NCI-H774 (cell line): ENCODE results near the gene PNPLA1.

ENCODE experiments used
- DNase-seq: peaks from one replicate; lab custom pipeline; 2025; lab: John Stamatoyannopoulos, UW

Gene PNPLA1

DNA sequence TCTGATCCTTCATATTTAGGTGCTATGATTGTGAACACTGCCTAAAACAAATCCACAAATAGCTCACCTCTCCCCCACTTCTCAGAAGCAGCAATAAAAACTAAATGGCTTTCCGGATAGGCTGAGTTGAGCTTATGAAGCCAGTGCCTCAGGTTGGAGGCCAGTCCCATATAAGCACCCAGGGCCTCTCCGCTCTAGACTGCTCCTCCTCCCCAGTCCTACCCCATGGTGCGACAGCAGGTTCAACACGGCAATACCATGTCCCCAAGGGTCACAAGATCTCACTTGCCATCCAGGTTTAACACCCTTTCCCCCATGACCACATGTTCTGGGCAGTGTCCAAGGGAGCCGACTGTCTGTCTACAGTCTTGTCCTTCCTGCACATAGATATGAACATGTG, 46.1 kb downstream of the PNPLA1 start:
- DNase-seq = no peak

DNA sequence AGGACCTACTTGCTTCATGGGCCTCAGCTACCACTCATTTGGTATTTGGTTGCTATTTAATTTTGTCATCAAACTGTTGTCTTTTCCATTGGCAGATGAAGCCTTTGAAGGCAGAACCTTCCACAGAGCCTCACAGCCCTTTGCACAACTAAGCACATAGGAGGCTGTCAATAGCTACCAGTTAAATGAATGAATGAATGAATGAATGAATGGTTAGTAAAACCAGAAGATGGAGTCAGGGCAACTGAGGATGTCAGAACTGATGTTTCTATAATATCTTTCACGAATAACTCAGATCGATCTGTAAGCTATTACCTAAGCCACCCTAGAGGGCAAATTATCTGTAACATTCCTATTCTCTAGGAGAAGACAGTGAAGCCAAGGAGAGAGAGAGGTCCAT, 47.8 kb downstream of the PNPLA1 start:
- no peak for DNase-seq

DNA sequence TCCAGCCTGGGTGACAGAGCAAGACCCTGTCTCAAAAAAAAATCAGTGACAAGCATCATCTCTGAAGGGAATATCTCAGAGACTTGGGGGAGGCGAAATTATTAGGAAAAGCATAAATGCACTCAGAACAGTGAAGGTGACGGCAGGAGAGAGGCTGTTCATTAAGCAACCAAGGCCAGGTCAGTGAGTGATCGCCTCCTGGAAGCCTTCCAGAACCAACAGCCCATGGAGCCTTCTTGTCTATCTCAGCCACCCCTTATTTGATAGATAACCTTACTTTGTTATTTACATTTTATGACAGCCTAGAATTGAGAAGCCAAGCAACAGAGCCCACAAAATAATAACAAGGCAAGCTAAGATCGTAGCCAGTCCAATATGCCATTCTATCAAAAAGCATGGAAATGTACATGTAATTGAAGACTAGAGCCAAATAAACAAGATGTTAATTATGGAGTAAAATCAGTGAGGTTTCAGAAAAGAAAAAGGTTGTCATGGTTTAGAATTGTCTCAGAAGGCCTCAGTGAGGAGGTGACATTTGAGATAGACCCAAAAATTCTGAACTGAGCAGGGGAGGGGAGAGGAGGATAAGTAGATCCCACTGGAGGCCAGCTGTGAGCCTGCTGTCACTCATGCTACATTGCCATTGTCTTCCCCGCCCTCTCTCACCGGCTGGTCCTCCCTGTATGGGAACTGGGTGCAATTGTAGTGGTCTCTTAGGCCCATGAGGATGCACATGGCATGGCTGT, 49.0 kb downstream of the PNPLA1 start:
- DNase-seq = no peak

DNA sequence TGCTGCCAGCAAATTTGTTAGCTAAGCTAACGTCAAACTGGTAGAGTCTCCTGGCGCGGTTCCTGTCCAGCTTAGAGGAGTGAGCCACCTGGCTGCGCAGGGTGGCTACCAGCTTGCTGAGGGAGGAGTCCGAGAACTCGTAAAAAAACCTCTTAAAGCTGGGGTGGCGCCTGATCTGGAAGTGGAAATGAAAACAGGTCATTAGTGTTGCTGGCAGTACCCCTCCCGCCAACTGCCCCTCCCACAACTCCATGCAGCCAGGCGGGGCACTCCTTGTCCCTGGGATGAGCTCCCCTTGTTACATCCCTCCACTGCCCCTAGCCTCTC, 49.5 kb downstream of the PNPLA1 start:
- DNase-seq = peak; percentile 81

DNA sequence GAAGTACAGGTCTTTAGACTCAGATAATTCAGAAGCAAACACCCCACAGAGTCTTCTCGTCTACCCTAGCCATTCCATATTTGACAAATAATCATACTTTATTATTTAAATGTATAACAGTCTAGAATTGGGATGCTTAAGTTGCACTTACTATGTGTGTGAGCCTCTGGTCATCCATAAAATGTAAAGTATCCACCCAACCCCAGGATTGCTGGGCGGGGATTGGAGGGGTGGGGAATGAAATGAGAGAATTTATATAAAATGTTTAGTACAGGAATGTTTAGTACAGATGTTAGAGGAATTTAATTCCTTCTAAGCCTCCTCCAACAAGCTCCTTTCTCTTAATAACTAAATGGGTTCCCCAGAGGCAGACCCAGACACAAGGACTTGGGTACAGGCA, 50.0 kb downstream of the PNPLA1 start:
- DNase-seq = no peak

DNA sequence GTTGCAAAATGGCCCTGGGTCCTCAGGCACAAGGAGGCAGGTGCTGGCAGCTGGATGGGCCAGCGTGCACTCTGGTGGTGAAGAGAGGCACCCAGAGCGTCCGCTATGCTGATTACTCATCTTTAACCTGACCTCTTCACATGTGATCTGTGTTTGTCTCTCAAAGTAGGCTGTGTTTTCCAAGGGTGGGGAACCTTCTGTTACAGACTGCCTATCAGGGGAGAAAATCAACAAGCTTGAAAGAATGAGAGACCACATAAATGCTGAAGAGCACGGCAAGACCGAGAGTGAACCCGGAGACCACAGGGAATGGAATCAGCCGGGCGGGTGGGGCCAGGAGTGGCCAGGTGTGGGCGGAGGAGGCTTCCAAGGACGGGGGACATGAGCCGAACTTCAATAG, 50.6 kb downstream of the PNPLA1 start:
- DNase-seq = no peak

DNA sequence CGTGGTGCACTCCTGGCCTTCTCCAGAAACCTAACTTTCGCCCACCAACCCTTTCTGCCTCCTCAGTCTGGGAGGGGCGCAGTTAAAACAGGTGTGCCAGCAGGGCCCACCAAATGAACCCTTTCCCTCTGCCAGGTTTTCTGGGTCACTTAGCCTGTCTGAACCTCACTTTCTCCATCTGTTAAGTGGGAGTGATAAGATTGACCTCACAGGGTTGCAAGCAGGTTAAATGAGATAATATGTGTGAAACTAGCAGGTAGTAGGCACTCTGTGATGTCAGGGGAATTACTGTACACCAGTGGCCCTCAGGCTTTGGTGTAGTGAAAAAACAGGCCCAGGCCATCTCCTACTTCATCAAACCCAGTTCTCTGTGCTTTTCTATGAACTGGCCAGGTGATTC, 52.7 kb downstream of the PNPLA1 start:
- DNase-seq = no peak

DNA sequence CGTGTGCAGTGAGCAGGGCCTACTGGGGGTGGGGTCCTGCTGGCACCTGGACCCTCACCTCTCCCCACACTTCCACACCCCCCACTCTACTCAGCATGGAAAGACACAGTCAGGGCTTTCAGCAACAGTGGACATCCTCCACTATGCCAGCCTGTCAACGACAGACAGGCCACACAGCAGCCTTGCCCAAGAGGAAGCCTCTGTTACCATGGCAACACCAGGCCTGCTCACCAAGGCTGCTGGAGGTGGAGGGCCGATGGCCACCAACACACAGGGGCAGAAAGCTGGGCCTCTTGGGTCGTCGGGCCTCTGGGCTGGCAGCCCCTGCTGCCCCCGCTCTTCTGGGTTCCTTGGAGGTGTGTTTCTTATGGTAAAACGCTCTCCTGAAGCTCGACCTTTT, 53.2 kb downstream of the PNPLA1 start:
- DNase-seq = no peak

DNA sequence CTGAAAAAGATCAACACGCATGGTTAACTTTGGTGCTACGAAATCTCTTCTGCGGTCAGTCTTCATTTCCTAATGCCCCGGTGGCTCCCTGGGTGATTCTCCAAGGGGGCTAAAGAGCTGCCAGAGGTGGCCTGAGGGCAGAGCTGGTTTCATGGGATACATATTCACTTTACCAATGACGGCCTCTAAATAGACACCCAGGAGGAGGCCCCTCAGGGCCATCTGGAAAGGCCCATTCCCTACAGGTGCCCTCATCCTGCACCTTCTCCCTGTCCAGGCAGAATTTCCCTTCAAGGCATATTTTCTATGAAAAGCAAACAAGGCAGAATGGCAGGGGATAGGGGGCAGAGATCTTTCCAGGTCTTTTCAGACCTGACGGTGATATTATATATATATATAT, 54.3 kb downstream of the PNPLA1 start:
- DNase-seq = no peak

DNA sequence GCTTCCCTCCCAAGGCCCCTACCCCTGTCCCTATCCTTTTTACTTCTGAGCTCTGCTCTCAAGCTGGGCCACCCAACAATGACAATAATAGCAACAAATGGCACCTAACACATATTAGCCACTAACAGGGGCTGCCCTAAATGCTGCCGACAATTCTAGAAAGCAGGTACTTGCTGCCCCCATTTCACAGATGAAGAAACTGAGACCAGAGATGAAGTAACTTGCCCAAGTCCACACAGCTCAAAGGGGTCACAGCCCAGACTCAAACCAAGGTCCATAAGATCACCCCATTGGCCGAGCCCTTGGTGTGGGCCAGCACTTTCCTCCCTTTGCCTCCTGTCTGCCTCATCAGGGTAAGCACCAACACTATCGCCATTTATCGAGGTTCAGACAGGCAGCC, 54.9 kb downstream of the PNPLA1 start:
- no peak for DNase-seq

DNA sequence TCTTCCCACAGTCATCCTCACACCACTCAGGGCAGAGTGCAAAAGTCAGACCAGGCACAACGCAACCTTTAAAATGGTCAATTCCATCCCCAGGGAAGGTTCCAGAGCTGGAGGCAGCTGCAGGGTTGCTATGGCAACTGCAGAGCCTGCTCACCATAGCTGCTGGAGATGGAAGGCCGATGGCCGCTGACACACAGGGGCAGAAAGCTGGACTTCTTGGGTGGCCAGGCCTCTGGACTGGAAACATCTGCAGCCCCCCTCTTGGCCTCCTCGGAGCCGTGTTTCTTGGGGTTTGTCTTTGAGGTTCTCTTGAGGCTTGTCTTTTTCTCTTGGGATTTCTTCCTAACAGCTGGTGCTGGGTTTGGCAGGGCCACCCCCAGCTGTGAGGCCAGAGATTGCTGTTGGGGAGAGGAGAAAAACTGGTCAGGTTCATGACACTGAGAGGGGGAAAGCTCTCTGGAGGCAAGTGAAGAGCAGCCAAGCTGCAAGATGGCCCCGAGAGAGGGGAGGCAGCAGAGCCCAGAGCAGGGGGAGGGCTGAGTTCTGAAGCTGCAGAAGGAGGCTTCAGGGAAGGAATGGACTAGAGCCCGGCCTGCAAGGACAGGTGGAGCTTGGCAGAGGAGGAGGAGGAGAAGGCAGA, 56.6 kb downstream of the PNPLA1 start:
- DNase-seq = no peak

DNA sequence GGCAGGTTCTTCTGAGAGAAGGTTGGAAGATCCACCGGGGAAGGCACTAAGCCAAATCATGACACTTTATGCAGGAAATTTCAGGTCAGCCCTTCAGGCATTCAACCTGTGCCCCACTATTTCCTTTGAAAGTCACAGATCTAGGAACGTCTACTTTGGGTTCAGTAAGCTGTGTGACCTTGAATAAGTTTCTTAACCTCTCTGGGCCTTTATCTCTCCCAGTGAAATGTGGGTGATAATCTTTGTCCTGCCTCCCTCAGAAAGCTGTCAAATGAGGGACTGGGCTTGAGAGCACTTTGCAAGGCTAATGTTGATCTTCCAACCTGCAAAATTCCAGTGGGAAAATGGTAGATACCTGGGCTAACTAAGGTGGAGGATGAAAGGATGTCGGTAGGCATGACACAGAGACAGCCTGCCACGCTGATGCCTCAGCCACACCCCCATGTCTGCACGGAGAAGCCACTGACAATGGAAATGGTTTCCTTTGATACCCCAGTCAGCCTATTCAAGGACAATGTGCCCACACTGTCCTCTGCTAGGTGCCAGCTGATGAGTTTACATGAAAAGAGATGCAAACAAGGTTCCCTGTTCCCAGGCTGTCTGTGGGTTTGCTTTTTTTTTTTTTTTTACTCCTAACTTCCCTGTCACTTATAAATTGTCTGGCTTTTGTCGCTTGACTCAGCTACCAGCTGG, 57.5 kb downstream of the PNPLA1 start:
- DNase-seq = no peak

DNA sequence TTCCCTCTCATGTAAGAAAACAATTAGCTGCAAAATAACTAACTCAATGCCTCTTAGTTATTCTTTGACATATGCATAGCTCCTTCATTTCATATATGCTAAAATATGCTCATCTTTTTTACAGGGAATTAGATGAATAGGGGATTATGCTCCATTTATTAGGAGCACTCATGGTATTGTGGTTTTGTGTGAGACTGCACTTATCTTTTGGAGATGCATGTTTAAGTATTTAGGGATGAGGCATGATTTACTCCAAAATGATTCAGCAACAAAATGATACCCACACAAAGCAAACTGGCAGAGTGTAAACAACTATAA, 58.0 kb downstream of the PNPLA1 start:
- no peak for DNase-seq

DNA sequence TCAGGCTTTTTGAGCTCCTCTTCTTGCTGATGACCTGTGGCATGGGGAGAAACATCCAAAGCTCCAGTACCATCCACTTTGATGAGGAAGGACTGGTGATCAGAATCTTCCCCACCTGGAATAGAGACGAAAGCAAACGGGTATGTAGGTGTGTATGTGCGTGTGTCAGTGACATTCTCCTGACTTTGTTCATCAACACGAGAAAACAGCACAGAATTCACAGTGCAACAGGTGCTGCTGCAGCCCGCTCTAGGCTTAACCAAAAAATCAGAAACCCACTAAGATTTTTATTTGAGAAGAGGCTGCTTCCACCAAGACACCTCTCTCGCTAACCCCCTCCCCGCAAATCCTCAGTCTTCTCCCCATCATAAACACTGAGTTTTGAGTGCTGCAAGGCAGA, 58.7 kb downstream of the PNPLA1 start:
- DNase-seq = no peak

DNA sequence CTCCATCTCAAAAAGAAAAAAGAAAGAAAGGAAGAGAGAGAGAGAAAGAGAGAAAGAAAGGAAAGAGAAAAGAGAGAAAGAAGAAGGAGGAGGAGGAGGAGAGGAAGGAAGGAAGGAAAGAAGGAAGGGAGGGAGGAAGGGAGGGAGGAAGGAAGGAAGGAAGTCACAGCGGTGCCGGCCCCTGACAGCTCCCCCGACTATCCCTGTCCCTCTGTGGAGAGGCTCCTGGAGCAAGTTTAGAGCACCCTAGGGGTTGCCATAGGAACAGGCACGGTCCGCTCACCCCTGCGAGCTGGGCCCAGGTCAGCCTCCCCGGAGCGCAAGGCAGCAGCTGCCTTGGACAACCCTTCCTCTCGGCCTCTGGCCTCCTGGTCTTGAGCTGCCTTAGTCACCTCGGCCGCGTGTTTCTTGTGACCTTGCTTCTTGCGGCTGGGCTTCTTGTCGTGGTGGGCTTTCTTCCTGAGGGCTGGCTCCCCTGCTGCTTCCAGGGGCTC, 60.0 kb downstream of the PNPLA1 start:
- DNase-seq = no peak

DNA sequence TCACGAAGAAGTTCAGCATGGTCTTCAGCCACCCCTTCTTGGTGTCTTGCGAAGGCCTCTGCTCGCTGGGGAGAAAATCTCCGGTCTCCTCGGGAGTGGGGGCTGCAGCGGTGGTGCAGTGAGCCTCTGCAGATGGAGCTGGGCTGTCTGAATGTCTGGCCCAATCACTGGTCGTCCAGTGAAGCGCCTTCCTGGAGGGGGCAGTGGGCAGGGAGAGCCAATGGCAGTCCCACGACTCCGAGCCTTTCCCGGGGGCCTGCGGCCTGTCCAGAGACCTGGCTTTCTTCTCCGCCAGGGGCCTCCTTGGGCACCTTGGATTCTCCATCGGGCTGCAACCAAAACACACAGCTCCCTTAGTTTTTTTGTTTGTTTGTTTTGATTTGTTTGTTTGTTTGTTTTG, 60.5 kb downstream of the PNPLA1 start:
- DNase-seq = no peak

DNA sequence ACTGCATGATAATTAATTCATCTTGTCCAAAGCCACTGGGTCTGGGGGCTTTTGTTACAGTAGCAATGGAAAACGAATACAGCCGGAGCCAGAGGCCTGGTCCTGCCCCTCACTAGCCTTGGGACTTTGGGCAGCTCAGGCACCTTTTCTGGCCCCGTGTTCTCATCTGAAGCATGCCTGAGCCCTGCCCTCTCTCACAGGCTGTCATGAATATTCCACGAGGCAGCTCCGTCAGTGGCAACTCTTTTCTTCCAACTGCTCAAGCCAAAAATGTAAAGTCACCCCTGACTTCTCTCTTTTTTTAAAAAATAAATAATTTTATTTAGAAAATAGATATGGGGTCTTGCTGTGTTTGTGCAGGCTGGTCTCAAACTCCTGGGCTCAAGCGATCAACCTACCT, 61.5 kb downstream of the PNPLA1 start:
- no peak for DNase-seq

DNA sequence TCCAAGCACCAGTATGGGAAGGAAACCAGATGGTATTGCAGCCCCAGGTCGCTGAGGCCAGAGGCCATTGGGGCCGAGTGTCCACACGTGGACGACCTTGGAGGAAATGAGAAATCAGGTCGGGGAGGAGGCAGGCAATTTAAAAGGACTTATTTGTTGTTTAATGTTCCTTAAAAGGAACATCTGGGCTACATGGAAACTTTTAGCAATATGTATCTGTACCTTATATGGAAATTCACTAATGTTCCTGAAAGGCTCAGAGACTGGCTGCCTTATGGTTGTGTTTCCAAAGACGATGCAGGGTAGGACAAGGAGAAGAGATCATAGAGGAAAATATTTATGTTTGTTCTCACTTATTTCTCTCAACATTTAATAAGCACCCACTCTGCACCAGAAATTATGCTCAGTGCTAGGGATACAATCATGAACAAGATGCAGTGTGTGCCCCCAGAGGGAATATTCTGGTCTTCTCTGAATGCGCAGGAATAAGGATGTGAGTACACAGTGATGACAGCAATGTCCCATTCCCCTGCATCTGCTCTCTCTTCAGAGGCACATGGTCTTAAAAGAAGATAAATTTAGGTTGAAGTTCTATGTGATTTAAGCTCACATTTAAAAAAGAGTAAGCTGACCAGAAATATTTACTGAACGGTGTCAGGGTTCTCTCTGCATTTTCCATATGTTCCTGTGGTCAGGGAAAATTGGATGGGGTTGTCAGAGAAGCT, 63.5 kb downstream of the PNPLA1 start:
- DNase-seq = no peak

DNA sequence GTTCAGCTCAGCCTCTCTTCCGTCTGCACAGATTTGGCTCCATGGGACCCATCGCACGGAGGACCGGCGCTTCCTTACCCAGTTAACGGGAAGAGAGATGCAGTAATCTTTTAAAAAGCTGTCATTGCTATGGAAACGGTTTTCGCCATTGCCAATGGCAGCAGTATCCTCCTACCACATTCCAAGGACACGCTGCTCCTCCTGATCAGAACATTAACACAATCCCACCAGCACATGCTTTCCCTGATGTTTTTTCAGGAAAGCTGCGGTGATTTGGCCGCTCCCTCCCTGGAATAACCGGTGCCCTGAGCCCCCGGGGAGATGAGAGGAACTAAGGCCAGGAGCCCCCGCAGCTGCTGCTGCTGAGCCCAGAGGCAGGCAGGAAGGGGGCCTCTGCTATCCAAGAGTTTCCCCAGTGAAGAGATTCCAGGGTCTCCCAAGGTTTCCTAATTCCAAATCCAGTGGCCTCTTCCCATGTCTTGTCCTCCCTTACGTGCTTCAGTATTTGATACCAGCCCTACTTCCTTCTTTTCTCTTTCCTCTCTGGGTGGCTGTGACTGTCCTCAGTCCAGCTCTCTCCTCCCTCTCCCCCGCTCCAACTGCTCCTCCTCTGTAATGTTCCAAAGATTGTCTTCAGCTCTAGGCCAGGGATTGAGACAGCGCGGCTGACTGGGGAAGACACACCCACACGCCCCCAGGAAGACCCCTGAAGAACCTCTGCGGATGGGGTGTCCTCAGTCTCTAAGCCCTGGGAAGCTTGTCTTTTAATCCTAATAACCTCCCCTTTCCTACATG, 64.3 kb downstream of the PNPLA1 start:
- DNase-seq = no peak

DNA sequence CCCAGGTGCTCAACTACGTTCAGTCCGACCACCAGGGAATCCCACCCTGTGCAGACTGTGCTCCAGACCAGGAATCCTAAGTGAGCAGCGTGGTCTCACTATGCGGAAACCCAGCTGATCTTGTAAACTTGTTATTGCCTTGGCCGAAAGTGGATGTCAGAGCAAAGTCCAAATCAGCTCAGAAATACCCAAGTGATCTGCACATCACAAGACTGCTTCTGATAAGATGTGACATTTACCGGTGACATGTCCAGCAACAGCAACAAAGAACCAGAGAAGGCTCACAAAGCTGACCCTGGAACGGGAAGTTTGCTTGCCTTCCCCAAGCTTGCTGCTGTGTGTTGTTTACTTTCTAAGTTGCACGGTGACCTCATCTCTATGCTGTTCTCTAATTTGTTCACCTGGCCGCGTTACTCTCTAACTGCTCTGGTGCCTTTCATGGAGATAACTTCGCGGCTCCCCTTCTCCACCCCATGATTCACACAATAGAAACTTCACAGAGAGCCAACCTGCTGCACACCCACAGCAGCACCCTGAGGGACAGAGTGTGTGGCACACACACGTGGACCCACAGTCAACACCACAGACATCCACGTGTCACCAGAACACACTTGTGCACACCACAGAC, 65.1 kb downstream of the PNPLA1 start:
- no peak for DNase-seq

DNA sequence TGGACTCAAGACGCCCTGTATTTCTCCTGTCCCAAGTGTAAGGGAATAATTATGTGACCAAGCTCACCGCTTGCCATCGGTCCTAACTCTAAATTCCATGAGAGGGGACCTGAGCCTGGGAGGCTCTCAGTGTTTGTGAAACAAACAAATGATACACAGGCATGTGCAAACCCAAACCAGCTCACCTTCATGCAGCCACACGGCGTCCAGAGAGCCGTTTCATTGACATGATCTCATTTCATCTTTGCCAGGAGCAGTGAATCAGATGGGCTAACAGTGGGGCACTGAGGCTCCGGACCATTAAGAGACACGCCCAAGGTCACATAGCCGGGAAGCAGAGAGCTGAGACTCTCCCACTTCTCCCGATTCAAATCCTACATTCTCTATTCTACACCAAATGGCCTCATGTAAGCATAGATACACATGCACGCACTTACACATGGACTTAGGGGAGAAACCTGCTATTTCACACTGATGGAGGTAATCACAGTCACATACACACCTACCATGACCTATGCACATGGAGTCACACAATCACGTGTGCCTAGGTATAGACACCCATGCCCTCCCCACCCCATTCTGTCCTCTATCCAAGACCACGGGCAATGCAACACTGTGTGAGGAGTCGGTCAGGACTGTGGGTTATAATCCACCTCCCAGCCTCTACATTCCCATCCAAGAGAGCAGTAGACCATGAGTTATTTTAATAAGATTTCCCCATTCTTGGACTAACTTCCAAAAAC, 65.8 kb downstream of the PNPLA1 start:
- no peak for DNase-seq
